ENCODE results near the gene TOR1AIP2.

- no peak for TF ChIP-seq EZH2phosphoT487 (IDR thresholded peaks at IDR 0.05; ENCODE audit: borderline replicate concordance, low read length)
- TF ChIP-seq, protein P1, sequence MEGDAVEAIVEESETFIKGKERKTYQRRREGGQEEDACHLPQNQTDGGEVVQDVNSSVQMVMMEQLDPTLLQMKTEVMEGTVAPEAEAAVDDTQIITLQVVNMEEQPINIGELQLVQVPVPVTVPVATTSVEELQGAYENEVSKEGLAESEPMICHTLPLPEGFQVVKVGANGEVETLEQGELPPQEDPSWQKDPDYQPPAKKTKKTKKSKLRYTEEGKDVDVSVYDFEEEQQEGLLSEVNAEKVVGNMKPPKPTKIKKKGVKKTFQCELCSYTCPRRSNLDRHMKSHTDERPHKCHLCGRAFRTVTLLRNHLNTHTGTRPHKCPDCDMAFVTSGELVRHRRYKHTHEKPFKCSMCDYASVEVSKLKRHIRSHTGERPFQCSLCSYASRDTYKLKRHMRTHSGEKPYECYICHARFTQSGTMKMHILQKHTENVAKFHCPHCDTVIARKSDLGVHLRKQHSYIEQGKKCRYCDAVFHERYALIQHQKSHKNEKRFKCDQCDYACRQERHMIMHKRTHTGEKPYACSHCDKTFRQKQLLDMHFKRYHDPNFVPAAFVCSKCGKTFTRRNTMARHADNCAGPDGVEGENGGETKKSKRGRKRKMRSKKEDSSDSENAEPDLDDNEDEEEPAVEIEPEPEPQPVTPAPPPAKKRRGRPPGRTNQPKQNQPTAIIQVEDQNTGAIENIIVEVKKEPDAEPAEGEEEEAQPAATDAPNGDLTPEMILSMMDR (conservative IDR thresholded peaks at IDR 0.05; ENCODE audit: low read depth, low read length): no peak
Observed at GRCh38 chr1:179910934-179911333, 33.3 kb upstream of the TOR1AIP2 start.
